ENCODE measurements around the gene FAAP24.
"Not testable (repeated sequence)": the region's sequence is repeated elsewhere in the genome, so short reads cannot be mapped to it uniquely, and the experiment has no call there.

Gene FAAP24

GRCh38 chr19:32971715-32972540 is at the start of gene FAAP24, which contains the start of gene CEP89:
Gene FAAP24 (plus strand): TSS chr19:32972242. CDS start chr19:32973197, 955 bp downstream.
Gene CEP89 (minus strand): TSS chr19:32971958. CDS start chr19:32971874, 84 bp downstream.
- DNase-seq (ENCODE audit: low spot score) = peak; percentile 99

DNA sequence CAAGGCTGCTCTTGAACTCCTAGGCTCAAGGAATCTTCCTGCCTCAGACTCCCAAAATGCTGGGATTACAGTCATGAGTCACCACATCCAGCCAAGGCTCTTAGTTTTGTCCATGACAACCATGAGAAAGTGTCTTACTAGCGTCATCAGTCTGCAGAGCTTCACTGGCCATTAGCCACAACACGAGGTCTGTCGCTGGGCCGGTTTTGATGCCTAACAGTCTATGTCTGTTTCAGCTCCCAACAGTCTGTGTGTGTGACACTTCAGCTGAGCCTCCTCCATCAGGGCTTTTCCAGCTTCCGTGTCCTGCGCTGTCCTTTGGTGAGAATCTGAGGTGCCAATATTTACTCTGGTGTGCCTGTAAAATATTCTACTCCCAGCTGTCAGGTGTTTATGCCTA is 47.8 kb upstream of the FAAP24 start:
- DNase-seq (ENCODE audit: low spot score) = peak; percentile 3

DNA sequence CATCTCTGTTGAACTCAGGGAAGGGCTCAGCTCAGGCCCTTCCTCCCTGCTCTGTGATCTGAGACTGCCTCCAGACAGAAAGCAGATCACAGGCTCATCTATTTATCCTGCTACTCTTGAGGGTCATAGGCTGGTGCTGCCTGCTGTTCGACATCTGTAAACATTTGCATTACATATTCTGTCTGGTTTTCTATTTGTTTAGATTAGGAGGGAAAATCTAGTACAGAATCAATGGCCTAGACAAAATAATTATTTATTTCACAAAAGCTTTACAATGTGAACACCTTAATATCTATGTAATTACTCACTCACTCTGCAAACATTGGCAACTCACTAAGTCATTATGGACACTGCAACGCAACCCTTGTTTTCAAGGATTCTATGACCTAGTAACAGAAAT is 43.2 kb upstream of the FAAP24 start:
- DNase-seq (ENCODE audit: low spot score) = no peak

GRCh38 chr19:32930567-32930966 is 41.5 kb upstream of the FAAP24 start:
- DNase-seq (ENCODE audit: low spot score) = no peak

DNA sequence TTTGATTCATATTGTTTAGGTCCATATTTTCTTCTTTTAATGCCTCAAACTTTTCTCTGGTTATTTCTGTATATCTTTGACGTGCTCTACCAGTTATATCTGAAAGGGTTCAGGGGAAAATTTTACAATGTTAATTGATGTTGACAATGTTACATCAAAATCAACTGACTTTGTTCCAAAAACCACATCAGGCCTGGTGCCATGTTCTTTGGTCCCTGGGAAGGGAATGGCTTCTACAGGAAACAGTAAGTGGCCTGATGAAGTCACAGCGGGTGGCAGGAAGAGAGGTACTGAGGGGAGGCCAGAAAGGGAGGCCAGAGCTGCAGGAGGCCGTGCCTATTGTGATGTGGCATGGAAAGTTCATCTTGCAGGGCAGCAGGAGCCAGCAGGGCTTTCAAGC is 38.5 kb upstream of the FAAP24 start:
- no peak for DNase-seq (ENCODE audit: low spot score)

GRCh38 chr19:32935629-32936028 is 36.4 kb upstream of the FAAP24 start:
- no peak for DNase-seq (ENCODE audit: low spot score)

GRCh38 chr19:32936065-32936464 is 36.0 kb upstream of the FAAP24 start:
- no peak for DNase-seq (ENCODE audit: low spot score)

DNA sequence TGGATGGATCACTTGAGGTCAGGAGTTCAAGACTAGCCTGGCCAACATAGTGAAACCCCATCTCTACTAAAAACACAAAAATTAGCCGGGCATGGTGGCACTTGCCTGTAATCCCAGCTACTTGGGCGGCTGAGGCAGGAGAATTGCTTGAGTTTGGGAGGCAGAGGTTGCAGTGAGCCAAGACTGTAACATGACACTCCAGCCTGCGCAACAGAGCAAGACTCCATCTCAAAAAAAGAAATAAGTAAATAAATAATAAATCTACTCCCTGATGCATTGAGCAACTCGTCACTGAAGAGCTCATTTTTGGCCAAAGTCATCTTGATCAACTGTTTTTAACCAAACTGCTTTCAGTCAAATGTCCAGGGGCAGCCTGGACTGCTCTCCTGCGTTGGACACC is 30.8 kb upstream of the FAAP24 start:
- not testable (repeated sequence) for DNase-seq (ENCODE audit: low spot score)

DNA sequence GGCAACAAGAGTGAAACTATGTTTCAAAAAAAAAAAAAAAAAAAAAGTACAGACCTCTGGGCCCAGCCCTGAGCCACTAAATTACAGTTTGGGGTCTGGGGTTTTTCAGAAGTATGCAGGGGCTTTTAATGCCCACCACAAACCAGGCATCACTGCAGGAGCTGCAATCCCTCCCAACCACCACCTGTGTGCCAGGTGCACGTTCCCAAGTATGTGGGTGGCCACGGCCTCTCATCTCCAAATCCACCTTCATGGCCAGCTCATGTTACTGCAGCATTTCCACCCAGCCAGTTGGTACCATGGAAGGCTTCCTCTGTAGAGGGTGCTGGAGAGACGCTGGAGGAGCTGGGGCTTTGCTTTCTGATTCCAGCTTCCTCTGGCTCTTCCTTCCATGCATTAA is 26.8 kb upstream of the FAAP24 start:
- DNase-seq (ENCODE audit: low spot score) = no peak

- no peak for DNase-seq (ENCODE audit: low spot score)
Measured at GRCh38 chr19:32966750-32967149, 5.3 kb upstream of the FAAP24 start.

DNA sequence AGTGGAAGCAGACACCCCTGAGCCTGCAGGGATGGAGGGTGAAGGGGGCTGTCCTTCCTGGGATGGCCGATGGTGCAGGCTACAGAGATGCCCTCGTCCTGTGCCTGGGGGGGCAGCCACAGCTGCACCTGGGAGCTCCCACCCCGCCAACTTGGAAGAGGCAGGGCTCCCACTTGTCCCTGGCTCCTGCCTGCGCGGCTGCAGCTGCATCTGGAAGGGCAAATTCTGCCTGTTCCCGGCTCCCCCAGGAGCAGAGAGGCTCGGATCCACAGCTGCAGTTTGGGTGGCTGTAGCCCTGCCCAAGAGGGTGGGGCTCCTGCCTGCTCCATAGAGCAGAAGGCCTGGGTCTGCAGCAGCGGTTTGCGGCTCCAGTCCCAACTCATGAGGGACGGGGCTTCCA is 2.5 kb upstream of the FAAP24 start:
- no peak for DNase-seq (ENCODE audit: low spot score)

DNA sequence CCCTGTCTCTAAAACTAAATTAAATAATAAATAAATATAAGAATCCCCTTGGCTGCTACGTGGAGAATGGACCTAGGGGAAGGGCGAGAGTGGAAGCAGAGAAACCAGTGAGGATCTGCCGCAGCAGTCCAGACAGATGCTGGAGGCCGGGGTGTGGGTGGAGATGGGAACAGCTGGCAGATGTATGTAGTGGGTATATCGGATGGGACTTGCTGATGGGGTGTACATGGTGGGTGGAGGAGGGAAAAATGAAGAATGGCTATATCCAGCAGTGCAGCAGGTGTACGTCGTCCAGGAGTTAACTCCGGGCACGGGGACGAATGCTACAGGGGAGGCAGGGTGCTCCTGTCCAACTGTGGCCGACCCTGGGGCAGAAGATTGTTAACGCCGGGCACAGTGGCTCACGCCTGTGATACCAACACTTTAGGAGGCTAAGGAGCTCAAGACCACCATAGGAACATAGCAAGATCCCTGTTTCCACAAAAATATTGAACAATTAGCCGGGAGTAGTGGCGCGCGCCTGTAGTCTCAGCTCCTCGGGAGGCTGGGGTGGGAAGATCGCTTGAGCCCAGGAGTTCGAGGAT is 938 bp upstream of the FAAP24 start:
- DNase-seq (ENCODE audit: low spot score) = no peak

GRCh38 chr19:32976223-32976805 is 4.3 kb downstream of the FAAP24 start:
- DNase-seq (ENCODE audit: low spot score) = peak; percentile 66

GRCh38 chr19:32977280-32977679 is 5.2 kb downstream of the FAAP24 start:
- no peak for DNase-seq (ENCODE audit: low spot score)

DNA sequence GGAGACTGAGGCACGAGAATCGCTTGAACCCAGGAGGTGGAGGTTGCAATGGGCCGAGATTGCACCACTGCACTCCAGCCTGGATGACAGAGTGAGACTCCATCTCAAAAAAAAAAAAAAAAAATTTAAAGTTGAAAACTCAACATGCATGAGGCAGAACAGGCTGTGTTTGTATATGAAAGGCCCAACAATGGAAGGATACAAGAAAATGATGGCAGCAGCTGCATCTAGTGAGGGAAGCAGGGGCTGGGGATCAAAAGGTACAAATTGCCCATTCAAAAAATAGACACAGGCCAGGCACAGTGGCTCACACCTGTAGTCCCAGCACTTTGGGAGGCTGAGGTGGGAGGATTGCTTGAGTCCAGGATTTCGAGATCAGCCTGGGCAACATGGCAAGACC is 5.8 kb downstream of the FAAP24 start:
- DNase-seq (ENCODE audit: low spot score) = not testable (repeated sequence)

DNA sequence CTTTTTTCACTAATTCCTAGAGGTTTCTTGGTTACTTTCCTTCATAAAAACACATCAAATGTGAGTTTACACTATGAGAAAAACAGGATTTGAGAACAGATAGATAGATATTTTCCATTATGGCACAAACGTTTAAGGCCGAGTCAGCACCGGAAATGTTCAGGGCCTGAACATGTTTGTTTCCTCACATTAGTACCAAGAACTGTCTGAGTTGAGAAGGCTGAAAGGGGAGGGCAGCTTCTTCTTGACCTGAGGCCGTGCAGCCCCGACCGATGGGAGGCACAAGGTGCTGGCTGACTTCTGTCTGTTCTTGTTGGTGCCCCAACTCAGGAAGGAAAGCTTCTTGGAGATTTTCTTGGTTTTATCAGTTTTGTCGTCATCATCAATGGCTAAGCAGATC is 7.8 kb downstream of the FAAP24 start:
- not testable (repeated sequence) for DNase-seq (ENCODE audit: low spot score)

- not testable (repeated sequence) for DNase-seq (ENCODE audit: low spot score)
Measured at GRCh38 chr19:32982488-32982887, 10.4 kb downstream of the FAAP24 start.

DNA sequence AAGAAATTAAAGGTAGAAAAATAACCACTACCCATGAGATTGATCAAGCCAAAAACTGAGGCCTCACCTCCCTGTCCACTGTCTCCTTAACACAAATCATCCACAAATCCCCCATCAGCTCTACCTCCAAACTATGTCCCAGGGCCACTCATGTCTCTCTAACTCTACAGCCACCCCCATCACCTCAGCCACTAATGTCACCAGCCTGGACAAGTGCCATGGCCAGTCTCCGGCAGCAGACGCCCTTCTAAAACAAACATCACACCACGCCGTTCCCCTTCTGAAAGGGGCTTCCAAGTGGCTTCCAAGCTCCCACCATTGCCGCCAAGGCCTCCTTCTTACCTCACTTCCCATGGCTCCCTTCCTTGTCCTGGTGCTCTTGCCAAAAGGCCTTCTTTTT is 16.2 kb downstream of the FAAP24 start:
- not testable (repeated sequence) for DNase-seq (ENCODE audit: low spot score)

DNA sequence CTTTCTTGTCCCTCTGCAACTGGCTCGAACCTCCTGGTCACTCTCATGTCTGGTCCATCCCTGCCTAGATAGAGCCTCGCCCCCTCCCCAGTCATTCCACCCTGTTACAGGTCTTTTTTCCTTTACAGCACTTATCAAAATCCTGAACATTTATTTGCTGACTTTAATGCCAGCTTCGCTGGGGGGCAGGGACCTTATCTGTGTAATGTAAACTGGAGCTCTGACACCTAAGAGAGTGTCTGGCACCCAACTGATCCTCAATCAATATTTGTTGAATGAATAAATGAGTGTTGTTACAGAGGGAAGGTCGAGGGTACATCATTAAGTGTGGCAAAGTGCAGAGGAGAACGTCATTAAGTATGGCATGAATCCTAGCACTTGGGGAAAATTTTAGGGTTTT is 16.7 kb downstream of the FAAP24 start:
- DNase-seq (ENCODE audit: low spot score) = no peak

DNA sequence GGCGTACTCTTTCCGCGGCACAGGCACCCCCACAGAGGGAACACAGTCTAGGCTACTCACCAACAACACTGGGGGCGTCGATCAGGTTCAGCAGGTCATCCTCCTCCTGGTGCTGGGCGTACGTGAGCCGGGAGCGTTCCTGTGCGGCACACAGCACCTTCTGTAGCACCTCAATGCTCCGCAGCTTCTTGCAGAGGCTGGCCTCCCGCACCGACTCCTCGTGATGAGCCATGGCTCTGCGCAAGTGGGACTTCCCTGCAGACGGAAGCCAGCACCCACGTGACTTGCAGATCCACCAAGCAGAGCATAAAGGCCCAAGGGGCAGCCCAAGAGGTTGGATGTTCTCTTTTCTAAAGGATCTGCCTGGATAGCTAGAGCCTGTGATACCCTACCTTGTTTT is 23.9 kb downstream of the FAAP24 start:
- DNase-seq (ENCODE audit: low spot score) = not testable (repeated sequence)

GRCh38 chr19:32997061-32997464 is 25.0 kb downstream of the FAAP24 start:
- DNase-seq (ENCODE audit: low spot score) = not testable (repeated sequence)

- no peak for DNase-seq (ENCODE audit: low spot score)
Measured at GRCh38 chr19:32997716-32998355, 25.8 kb downstream of the FAAP24 start.

GRCh38 chr19:32998722-32999121 is 26.7 kb downstream of the FAAP24 start:
- no peak for DNase-seq (ENCODE audit: low spot score)
